ENCODE measurements around the gene ANOS1. TPM values are rescaled to one million over a fixed set of nuclear protein-coding genes. Genes with fewer than 3 reads are reported as not detected.

The ANOS1 gene, protein sequence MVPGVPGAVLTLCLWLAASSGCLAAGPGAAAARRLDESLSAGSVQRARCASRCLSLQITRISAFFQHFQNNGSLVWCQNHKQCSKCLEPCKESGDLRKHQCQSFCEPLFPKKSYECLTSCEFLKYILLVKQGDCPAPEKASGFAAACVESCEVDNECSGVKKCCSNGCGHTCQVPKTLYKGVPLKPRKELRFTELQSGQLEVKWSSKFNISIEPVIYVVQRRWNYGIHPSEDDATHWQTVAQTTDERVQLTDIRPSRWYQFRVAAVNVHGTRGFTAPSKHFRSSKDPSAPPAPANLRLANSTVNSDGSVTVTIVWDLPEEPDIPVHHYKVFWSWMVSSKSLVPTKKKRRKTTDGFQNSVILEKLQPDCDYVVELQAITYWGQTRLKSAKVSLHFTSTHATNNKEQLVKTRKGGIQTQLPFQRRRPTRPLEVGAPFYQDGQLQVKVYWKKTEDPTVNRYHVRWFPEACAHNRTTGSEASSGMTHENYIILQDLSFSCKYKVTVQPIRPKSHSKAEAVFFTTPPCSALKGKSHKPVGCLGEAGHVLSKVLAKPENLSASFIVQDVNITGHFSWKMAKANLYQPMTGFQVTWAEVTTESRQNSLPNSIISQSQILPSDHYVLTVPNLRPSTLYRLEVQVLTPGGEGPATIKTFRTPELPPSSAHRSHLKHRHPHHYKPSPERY
- 0.08 and 0.16 TPM in 2 replicates for total RNA-seq (2014; rRNA removed; shearing (Covaris generic))

DNA sequence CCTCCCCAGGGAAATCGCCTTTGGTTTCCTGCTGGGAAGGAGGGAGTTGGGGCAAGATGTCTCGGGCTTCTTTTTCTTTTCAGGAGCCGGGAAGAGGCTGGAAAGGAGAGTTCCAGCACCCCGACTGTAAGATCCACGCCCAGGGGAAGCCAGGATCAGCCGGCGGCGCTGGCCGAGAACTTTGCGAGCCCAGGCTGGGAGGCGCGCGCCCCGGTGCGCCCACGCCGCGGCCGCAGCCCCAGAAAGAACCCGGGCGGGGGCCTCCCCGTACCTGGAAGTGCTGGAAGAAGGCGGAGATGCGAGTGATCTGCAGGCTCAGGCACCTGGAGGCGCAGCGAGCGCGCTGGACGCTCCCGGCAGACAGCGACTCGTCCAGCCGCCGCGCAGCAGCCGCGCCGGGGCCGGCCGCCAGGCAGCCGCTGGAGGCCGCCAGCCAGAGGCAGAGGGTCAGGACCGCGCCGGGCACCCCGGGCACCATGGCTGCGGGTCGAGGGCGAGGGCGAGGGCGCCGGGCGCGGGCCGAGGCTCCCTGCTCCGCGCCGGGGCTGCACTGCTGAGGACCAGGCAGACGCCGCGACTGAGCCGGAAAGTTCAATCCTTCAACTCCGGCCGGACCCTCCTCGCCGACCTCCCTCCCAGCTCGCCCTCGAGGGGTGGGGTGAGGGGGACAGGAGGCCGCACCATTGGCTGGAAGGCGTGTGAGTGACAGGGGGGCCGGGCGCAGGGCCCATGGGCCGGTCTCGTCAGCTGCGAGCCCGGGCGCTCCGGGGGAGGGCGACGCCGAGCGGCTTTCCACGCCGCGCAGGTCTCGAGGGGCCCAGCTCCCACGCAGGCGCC lies at the start of gene ANOS1:
ANOS1 (minus strand) TSS at position 579 of the 837 bp plus-strand sequence; CDS start at position 478, 101 bp downstream.

Other genes with a start within 250 kb of the ANOS1 start
- gene FAM9A, start 69.2 kb upstream of the ANOS1 start, total RNA-seq (2014; rRNA removed; shearing (Covaris generic)): not detected in 2 replicates

Measured in A375 (cell line).